Thoracic aorta (tissue), 2 donors: ENCODE data around the gene NUDCD3. TPM values are rescaled to one million over a fixed set of nuclear protein-coding genes. Genes with fewer than 3 reads are reported as not detected.
A peak's percentile ranks its signal among the peaks of the same experiment; 100 is the strongest.

Experiments used
- ATAC-seq: fragments of 150-250 bp; one replicate; pipeline ENCODE4 v1.8.0; 2017; ENCODE audit warnings: low read depth; ENCODE audit not compliant: insufficient number of reproducible peaks, low FRiP score
- DNase-seq: peaks from one replicate; pipeline ENCODE4 v3.0.0-alpha.2; 2020; ENCODE audit warnings: low spot score
- H3K27ac ChIP-seq, 2 donors: fragments of 200-600 bp; sonication (generic); 1 replicate in 1 of 2; 2 replicates in 1 of 2; pipeline ENCODE4 v1.5.1; 2016; ENCODE audit warnings: mild to moderate bottlenecking in 2 of 2, moderate library complexity in 2 of 2
- H3K27me3 ChIP-seq: fragments of 200-600 bp; sonication (generic); replicated peaks from 2 replicates; pipeline ENCODE4 v1.6.0; 2016; ENCODE audit warnings: mild to moderate bottlenecking; ENCODE audit not compliant: insufficient read depth
- H3K36me3 ChIP-seq: fragments of 200-600 bp; sonication (generic); one replicate; pipeline ENCODE4 v1.5.1; 2016
- H3K4me1 ChIP-seq, 2 donors: fragments of 200-600 bp; sonication (generic); 1 replicate in 1 of 2; 2 replicates in 1 of 2; pipeline versions ENCODE4 v1.5.1 to v1.6.0; 2016; ENCODE audit warnings: low read depth in 2 of 2, mild to moderate bottlenecking in 1 of 2; ENCODE audit not compliant: control insufficient read depth in 1 of 2
- H3K4me3 ChIP-seq: fragments of 200-600 bp; sonication (generic); 2 replicates; pipeline ENCODE4 v1.5.1; 2016; ENCODE audit warnings: mild to moderate bottlenecking
- H3K9me3 ChIP-seq: fragments of 200-600 bp; sonication (generic); 2 replicates; pipeline ENCODE4 v1.5.1; 2016
- CTCF ChIP-seq: fragments of 200-600 bp; sonication (generic); IDR thresholded peaks from one replicate; pipeline ENCODE4 v1.5.1; 2019; ENCODE audit warnings: antibody characterized with exemption
- total RNA-seq, 2 donors: library from RNA; depleted of rRNA; stranded (reverse); fragments of >200 nt; gene quantifications; one replicate each; pipeline versions ENCODE4 v1.1.0 to v1.2.3, GENCODE V29; 2016

Gene NUDCD3
- total RNA-seq, 2 donors from 2014 or later: 57.0 to 64.5 TPM

GRCh38 chr7:44336491-44336890, 154.0 kb downstream of the NUDCD3 start:
- Histone ChIP-seq H3K27me3 (no peaks in the 10 kb centered on the region), H3K4me1 (peaks cover 0 to 13% of the 10 kb centered on the region in 2 donors), H3K4me3 (no peak overlapping the region), H3K27ac (no peak overlapping the region), H3K36me3 (no peaks in the 10 kb centered on the region), H3K9me3 (no peaks in the 10 kb centered on the region)
- DNase-seq: no peak
- no peak for TF ChIP-seq CTCF
- no peak for ATAC-seq

GRCh38 chr7:44335184-44335583, 155.3 kb downstream of the NUDCD3 start:
- no peak for TF ChIP-seq CTCF
- no peaks in the 10 kb centered on the region for H3K27me3 ChIP-seq
- no peak overlapping the region for H3K4me3 ChIP-seq
- H3K9me3 ChIP-seq: no peaks in the 10 kb centered on the region
- peaks cover 0 to 13% of the 10 kb centered on the region in 2 donors for H3K4me1 ChIP-seq
- no peak for DNase-seq
- ATAC-seq: no peak
- H3K36me3 ChIP-seq: no peaks in the 10 kb centered on the region
- no peak overlapping the region for H3K27ac ChIP-seq

GRCh38 chr7:44334734-44335097, 155.7 kb downstream of the NUDCD3 start:
- TF ChIP-seq CTCF: no peak
- H3K36me3 ChIP-seq: no peaks in the 10 kb centered on the region
- no peaks in the 10 kb centered on the region for H3K9me3 ChIP-seq
- peaks cover 0 to 13% of the 10 kb centered on the region in 2 donors for H3K4me1 ChIP-seq
- no peaks in the 10 kb centered on the region for H3K27me3 ChIP-seq
- no peak for DNase-seq
- no peak overlapping the region for H3K27ac ChIP-seq
- no peak overlapping the region for H3K4me3 ChIP-seq
- no peak for ATAC-seq

GRCh38 chr7:44333911-44334733, 156.3 kb downstream of the NUDCD3 start:
- H3K36me3 ChIP-seq: no peaks in the 10 kb centered on the region
- peak overlapping the region; percentile 31 for H3K4me3 ChIP-seq
- H3K9me3 ChIP-seq: no peaks in the 10 kb centered on the region
- no peak for DNase-seq
- H3K4me1 ChIP-seq: peaks cover 0 to 13% of the 10 kb centered on the region in 2 donors
- ATAC-seq: no peak
- no peaks in the 10 kb centered on the region for H3K27me3 ChIP-seq
- no peak overlapping the region for H3K27ac ChIP-seq
- no peak for TF ChIP-seq CTCF

- no peak for ATAC-seq
- Histone ChIP-seq H3K27me3 (no peaks in the 10 kb centered on the region), H3K9me3 (no peaks in the 10 kb centered on the region), H3K36me3 (no peaks in the 10 kb centered on the region), H3K4me3 (no peak overlapping the region), H3K27ac (no peak overlapping the region), H3K4me1 (peaks cover 0 to 13% of the 10 kb centered on the region in 2 donors)
- no peak for DNase-seq
- TF ChIP-seq CTCF: no peak
Measured at GRCh38 chr7:44331682-44332081, 158.8 kb downstream of the NUDCD3 start.
